GM12801 (cell line): ENCODE data around the gene SCN4A.

Experiments used
- CTCF ChIP-seq: IDR thresholded peaks from one replicate; pipeline ENCODE4 v1.5.1; 2011; ENCODE audit warnings: control low read depth; ENCODE audit not compliant: insufficient read length; ENCODE audit errors: extremely low read depth

The SCN4A gene

GRCh38 chr17:63944736-63945499, 27.8 kb downstream of the SCN4A start:
- no peak for TF ChIP-seq CTCF

- TF ChIP-seq CTCF: no peak
Observed at GRCh38 chr17:63943745-63944144, 29.0 kb downstream of the SCN4A start.

GRCh38 chr17:63942309-63942985, 30.3 kb downstream of the SCN4A start:
- TF ChIP-seq CTCF: no peak

- TF ChIP-seq CTCF: no peak
Observed at GRCh38 chr17:63941751-63942150, 31.0 kb downstream of the SCN4A start.

GRCh38 chr17:63941162-63941561, 31.6 kb downstream of the SCN4A start:
- TF ChIP-seq CTCF: no peak

- TF ChIP-seq CTCF: no peak
Observed at GRCh38 chr17:63940584-63940983, 32.1 kb downstream of the SCN4A start.

GRCh38 chr17:63939884-63940283, 32.8 kb downstream of the SCN4A start:
- TF ChIP-seq CTCF: no peak
